HG03139 (cell line): ENCODE measurements around the gene IGF1R.

Experiments
- ATAC-seq: cut with Tn5 transposase; IDR thresholded peaks from one replicate; pipeline ENCODE4 v1.9.1; 2021; ENCODE audit not compliant: unreplicated experiment

Gene IGF1R

DNA sequence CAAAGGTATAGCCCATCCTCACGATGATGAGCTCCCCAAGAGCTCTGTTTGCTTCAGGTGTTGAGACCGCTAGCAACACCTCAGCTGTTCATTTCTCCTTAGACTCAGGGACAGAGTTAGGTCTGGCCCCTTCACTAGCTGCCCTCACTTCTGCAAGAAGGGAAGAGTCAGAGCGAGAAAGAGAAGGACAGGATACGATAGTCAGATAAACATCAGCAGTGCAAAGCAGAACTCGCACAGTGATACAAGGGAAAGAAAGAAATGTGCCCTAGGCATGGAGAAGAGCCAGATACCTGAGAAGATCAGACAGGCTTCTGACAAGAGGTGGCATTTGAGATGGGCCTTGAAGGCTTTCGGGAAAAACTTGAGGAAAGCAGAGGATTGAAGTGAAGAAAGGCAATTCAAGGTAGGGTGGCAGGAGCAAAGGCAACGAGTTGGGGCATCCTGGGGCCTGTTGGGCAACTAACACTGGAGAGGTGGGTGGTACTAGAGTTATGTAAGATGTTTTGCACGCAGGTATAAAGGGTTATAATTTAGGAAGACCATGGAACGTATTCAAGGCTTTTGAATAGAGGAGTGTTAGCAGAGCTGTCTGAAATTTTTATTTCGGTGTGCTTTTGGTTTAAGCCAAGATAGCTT is 253.2 kb downstream of the IGF1R start:
- no peak for ATAC-seq

DNA sequence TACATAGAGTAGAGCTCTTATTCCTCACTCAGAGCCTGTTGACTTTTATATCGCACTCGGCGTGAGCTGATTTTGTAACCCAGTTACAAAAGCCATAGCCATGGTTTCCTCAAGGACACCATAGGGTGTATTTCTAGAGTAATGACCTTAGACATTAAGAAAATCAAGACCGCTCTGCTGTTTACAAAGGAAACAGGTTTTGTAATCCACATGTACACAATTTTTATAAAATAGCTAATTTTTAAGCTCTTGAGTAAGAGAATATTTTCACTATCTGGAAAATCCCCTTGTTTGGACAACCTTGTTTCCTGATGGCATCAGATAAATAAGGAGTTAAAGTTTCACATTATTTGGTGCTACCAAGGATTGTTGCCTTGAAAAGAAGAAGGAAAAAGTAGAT is 254.6 kb downstream of the IGF1R start:
- ATAC-seq, result no peak

DNA sequence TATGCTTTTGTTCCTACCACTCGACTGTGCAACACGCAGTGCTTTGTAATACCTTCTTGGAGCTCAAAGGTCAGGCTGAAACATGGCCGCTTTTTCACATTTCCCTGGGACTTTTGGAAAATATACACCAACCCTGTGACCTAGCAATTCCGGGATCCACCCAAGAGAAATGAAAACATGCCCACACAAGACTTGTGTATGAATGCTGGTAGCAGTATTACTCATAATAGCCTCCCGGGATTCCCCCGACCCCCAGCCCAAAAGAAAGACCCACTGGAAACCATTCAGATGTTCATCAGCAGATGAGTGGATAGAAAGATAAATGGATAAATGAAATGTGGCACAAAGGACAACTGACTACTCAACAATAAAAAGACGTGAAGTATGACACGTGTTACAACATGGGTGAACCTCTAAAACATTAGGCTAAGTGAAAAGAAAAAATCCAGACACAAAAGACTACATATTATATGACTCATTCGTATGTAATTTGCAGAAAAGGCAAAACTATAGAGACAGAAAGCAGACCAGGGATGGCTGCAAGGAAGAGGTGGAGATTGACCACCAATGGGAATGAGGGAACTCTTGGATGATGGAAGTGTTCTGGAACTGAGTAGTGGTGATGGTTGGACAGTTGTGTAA is 255.2 kb downstream of the IGF1R start:
- ATAC-seq, result no peak

DNA sequence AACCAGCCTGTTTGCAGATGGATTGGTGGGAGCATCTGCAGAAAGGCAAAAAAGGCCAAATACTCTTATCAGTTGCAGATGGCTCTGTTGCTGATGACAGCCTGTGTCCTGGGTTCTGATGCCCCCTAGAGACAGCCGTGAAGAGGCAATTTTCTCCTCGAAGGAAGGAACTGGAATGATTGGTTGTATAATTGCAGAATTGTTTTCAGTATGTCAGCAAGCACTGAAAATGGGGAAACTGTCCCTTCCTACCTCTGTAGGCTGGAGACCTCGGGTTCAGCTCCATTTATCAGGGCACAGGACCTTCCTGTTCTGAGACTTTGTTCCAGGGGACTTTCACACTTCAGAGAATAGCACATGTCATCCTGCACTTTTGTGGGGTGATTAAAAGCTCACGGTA is 256.2 kb downstream of the IGF1R start:
- no peak for ATAC-seq

DNA sequence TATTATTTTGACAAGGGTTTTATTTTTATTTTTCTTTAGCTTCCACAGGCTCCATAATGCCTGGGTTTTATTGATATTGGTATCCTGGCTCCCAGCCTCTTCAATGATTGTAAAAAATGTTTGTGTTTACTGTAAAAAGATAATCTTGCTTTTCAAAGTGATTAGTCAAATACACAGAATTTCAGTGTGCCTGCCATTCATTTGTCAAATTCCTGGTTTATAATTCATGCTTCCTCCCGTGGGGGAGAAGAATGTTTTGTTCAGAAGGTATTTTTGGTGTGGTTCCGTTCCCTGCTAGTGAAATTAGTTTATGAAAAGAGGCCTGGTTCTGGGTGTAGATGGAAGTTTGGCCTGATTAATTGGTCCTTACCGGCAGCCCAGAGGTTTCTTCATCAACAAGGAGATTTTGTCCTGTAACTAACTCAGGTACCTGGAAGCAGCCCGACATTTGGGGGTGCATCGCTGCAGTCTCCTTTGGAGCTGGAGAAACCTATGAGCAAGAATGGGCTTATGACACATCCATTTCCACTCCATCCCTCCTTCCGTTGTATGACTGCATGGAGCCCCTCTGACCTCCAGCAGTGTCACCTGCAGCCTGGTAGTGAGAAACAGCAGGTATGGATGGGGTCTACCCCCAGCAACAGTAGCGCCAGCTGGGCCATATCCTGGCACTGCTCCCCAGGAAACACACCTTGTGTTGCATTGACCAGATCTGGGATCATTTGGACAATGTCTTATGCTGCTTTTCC is 257.8 kb downstream of the IGF1R start:
- no peak for ATAC-seq

DNA sequence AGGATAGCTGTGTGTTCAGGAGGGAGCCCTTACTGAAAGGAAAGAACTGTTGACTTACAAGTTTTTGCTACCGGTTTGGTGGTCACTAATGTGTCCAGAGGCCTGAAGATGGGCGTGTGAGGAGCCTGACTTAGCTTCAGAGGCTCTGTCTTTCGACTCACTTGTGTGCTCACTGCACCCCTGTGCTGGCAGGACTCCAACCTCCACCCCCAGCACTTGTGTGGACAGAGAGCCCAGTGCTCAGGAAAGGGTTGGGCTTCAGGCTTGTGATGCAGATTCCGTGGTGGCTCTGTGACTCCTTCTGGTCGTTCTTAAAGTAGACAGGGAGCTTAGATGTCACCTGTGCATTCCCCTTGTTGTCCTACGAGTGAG is 258.4 kb downstream of the IGF1R start:
- ATAC-seq, result no peak

DNA sequence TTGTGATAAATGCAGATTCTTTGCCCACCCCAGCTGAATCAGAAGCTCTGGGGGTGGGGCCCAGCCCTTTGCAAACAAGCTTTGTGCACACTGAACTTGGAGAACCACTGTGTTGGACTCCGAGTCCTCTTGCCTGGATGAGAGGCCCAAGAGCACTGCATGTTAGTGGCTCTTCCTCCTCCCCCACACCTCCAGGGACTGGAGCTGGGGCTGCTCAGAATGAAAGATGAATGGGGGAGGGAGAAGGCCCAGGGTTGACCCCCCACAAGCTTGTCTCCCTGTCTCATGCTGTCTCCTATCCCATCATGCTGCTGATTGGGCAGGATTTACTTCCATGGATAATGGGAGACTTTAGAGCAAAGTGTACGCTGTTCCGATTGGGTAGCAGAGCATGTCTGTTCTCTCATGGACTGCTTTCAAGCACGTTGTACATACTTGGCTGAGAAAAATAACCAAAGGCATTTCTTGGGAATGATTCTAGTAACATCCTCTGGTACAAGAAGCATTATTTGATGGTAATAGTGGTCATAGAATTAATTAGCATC is 259.7 kb downstream of the IGF1R start:
- ATAC-seq, result no peak

DNA sequence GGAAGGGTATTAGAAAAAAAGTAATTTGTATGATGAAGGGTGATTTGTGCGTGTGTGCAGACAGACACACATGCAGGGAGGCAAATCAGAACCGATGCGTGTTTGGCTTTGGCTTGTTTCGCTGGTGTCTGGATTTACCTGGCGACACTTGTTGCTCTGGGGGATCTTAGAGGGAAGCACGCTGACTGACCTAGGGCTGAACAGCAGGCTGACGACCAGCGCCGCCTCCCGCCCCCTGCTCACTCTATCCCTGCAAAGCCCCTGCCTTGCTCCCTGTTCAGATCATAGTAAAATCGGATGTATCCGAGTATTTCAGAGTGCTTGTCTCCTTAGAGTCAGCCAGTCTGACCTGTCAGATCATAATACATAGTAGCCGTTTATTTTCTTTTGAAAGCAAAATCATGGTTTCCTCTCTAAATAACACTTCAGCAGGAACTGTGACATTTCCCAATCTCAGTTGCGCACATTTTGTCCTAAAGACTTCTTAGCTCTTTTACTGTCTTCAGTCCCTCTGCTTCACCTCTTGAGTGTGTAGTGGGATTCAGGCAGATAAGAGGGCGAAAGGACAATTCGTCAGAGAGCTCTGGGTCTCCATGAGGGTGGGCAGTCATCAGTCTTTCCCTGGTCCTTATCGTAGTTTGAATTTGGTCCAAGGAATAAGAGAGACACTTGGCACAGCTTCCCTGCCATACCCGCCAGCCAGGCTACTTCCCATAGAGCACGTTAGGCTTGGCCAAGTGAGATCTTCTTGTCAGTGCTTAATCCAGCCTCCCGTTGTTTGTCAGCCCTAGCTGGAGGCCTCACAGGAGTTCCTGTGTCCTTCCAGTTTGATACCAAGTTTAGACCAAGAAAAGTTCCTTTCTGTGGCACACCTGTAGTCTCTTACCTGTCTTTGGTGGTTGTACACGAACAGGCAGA is 261.9 kb downstream of the IGF1R start:
- no peak for ATAC-seq

DNA sequence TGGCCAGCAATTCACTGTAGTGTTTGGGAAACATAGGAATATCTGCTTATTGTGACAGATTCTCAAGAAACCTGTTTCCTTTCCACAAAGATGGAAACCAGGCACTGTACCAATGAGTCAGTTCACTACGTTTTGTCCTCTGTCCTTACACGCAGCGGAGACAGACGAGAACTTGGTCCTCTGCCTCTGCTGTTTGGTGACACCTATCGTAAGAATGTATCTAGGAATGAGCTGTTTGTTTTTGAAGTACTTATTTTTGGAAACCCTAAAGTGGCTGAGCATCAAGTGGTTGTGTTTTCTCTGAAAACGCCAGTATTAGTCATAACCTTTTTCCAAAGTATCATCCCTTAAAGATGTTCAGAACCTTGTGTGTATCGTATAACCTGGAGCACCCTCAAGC is 266.3 kb downstream of the IGF1R start:
- ATAC-seq, result no peak

DNA sequence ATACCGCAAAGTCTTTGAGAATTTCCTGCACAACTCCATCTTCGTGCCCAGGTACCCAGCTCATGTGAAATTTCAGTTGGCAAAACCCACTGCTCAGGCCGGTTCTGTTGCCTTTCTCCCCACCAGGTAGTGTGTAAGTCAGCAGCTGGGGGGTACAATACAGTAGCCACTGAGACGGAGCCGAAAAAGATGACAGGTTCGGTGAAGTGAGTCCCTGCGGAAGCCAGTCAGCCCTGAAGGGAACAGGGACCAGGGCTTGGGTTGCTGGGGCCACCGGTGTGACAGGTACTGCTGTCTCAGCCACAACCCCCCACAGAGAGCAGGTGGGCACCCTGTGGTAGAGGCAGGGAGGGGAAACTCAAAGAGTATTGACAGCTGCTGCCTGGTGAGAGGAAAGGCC is 268.5 kb downstream of the IGF1R start:
- ATAC-seq, result no peak

DNA sequence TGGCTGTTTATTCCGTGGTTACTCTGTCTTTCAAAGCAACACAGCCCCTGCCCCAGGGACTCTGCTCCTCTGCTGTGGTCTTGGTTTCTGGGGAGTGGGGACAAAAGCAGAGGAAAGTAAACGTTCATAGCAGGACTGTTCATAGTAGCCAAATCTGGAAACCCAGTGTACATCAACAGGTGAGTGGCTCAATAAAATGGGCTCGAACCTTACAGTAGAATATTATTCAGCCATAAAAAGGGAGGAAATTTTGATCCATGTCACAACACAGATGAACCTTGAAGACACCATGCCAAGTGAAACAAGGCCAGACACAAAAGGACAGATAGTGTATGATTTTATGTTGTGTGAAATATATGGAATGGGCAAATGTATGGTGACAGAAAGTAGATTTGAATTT is 269.1 kb downstream of the IGF1R start:
- no peak for ATAC-seq

DNA sequence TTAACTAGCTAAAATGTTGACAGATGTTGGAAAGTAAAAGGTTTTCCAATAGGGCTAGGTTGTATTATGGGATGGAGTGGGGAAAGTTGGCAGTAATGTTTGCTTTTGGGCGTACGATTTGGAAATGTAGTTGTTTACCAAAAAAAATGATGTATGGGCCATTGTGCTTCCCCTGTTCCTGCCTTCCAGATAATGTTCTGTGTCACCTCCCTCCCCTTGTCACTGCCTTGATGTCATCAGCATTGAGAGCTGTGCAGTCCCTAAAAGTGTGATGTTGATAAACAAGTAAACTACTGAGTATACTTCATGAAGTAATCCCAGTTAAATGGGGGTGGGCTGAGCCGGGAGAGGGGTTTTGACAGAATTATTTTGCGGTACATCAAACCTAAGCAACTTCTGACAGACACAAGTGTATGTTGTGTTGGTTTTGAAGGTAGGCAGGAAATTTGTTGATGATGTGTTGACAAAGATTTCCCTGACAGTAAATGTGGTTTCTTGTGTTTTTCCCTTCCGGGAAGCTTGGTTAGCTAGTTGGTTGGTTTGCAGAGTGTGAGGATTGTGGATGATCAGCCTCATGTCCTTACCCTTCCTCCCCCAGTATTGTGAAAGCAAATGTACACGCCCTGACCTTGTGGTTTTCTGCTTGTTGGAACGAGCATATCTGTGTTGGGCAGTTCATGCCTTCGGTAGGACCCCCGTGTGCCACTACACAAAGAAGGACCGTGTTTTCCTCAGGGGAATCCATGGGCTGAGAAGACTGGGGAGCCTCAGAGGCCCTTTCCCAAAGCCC is 271.9 kb downstream of the IGF1R start:
- no peak for ATAC-seq

DNA sequence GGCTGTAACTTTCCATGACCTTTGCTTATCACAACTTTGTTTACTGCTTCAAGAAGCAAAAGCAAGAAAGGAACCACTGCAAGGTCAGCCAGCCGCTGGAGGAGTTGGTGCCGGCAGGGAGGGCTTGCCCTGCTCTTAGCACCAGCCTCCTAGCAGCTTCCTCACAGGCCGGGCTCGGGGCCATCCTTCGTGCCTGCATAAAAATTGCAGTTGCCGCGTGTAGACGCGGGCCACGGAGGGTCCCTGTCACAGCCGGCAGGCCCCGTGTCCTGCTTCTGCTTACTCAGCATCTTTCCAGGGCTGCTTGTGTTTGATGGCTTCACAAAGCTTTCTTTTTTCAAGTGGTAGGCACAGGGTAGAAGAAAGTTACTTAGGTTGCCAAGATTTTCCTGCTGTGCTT is 274.8 kb downstream of the IGF1R start:
- no peak for ATAC-seq

DNA sequence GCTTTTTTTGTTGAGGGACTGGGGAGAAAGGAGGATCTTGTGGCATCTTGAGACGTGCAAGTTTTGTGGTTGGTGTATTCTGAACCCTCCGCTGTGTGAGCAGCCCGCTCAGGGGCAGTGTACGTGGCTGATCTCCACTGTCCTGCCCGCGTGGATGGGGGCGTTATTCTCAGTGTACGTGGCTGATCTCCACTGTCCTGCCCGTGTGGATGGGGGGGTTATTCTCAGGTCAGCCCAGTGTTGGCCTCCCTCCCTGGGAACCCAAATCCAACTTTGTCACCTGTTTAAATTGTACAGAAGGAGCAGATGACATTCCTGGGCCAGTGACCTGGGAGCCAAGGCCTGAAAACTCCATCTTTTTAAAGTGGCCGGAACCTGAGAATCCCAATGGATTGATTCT is 275.2 kb downstream of the IGF1R start:
- ATAC-seq, result no peak

DNA sequence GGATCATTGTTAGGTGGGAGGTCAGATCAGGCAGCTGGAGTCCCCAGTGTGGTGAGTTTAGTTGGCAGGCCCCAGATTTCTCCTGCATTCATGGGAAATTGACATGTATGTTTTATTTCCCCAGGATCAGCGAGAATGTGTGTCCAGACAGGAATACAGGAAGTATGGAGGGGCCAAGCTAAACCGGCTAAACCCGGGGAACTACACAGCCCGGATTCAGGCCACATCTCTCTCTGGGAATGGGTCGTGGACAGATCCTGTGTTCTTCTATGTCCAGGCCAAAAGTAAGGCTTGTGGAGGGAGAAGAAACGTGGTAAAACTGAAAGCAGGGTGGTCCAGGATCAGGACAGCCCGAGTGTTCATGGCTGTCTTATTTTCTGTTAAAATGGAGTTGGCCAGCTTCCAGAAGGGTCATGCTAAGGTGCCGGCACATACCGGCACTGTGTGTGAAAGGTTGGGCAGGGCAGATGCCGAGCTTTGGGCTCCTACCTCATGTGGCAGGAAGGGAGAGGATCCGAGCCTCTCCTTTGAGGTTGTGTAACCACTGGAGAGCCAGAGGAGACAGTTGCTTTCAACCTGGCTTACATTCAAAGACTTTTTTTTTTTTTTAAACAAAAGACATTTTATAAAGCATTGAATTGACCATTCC is 276.2 kb downstream of the IGF1R start:
- ATAC-seq, result no peak

DNA sequence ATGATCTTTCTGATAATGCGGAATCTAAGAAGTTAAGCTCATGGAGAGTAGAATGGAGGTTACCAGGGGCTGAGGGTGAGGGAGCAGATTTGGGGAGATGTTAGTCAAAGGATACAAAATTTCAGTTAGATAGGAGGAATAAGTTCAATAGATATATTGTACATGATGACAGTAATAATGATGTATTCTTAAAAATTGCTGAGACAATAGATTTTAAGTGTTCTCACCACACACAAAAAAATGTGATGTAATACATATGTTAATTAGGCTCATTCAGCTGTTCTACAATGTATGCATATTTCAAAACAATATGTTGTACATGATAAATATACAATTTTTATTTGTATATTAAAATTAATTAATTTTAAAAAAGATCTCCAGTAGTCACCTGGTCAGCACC is 277.9 kb downstream of the IGF1R start:
- ATAC-seq, result no peak

DNA sequence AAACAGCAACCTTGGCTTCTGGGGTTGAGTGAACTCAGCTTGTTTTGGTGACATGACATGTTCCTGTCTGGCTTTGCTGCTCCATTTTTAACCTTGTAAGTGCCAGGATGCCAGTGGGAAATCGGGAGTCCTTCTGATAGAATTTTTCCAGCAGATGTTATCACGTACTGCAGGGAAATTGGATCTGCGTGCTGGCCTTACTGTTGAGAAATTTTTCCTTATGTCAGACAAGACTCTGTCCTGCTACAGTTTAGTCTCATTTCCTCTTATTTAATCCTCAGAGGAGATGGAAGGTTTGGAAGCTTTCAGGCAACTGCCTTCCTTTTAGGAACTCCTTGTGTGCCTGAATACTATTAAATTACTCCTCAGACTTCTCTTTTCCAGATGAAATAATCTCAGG is 278.7 kb downstream of the IGF1R start:
- ATAC-seq, result no peak

DNA sequence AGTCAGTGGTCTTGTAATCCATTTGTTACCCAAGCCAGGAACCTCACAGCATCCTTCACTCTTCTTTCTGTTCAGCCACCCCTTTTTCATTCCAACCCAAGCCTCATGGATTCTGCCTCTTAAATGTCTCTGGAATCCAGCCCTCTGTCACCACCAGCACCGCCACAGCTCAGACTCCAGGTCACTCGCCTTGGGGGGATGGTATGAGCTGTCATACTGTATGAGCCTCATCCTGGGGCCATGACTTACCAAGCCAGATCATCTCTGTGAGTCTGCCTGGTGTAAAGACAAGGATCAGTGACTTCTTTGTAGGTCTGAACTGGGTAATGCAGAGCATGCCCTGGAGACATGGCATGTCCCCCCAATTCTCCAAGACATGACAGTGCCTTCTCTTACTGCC is 279.7 kb downstream of the IGF1R start:
- ATAC-seq, result no peak

DNA sequence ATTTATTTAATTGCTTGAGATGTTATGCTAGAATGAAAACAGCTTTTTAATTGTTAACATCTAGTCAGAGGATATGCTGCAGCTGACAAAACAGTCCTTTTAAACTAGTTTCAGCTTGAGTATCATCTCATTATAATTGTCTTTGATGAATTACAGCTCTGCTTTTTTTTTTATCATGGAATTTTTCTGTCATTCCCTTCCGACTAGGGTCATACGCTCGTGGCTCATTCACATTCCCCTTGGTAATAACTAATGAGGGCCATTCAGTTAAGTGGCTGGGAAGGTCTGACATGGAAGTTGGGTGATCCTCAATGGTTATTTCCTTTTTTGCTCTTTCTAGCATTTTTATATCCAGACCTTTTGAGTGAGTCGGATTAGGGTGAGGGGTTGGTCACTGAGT is 282.2 kb downstream of the IGF1R start:
- no peak for ATAC-seq

DNA sequence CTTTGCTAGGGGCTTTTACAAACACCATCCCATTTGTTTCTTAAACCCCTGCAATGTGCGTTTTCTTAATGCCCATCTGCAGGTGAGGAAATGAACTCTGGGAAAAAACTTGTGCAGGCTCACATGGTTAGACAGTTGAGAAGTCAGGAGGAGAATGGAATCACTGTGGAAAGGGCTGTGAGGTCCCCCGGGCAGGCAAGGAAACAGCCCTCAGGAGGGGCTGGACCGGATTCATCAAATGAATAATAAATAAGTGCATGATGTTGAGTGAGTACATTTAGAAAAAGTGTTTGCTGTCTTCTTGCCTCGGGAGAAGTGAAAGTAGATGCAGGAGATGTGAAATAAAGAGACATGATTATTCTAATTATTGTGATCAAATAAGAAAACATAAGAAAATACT is 282.7 kb downstream of the IGF1R start:
- no peak for ATAC-seq
